Peyer's patch (tissue), 4 donors: ENCODE measurements around the gene ABHD6. TPM values are rescaled to one million over a fixed set of nuclear protein-coding genes. Genes with fewer than 3 reads are reported as not detected.
A peak's percentile ranks its signal among the peaks of the same experiment; 100 is the strongest.

Experiments used
- DNase-seq, 3 donors: peaks; one replicate each; pipeline ENCODE4 v3.0.0-alpha.2; 2017 to 2019
- H3K27ac ChIP-seq, 4 donors: fragments of 200-600 bp; sonication (generic); one replicate each; pipeline ENCODE4 v1.5.1; 2016 to 2019
- H3K27me3 ChIP-seq, 2 donors: fragments of 200-600 bp; sonication (generic); one replicate each; pipeline ENCODE4 v1.5.1; 2019
- H3K36me3 ChIP-seq, 3 donors: fragments of 200-600 bp; sonication (generic); one replicate each; pipeline ENCODE4 v1.5.1; 2016 to 2019
- H3K4me1 ChIP-seq, 4 donors: fragments of 200-600 bp; sonication (generic); one replicate each; pipeline ENCODE4 v1.5.1; 2016 to 2019
- H3K4me3 ChIP-seq, 4 donors: fragments of 200-600 bp; sonication (generic); 1 replicate in 3 of 4; 2 replicates in 1 of 4; pipeline ENCODE4 v1.5.1; 2016 to 2019; ENCODE audit warnings: mild to moderate bottlenecking in 1 of 4
- H3K9me3 ChIP-seq, 4 donors: fragments of 200-600 bp; sonication (generic); one replicate each; pipeline ENCODE4 v1.5.1; 2016 to 2019; ENCODE audit warnings: mild to moderate bottlenecking in 1 of 4
- POLR2A ChIP-seq, 2 donors: fragments of 450-650 bp; IDR thresholded peaks; one replicate each; pipeline ENCODE4 v1.5.1; 2017; ENCODE audit warnings: antibody characterized with exemption in 2 of 2, mild to moderate bottlenecking in 2 of 2, moderate library complexity in 2 of 2
- total RNA-seq, 4 donors: library from RNA; depleted of rRNA; stranded (reverse); fragments of >200 nt; gene quantifications; one replicate each; pipeline ENCODE4 v1.1.0, GENCODE V29; 2016
- TF ChIP-seq, protein P1 (sequence below), 6 experiments: fragments of 450-650 bp in 4 of 6; fragments of 200-600 bp in 2 of 6; sonication (generic) in 1 of 6; IDR thresholded peaks; one replicate each; pipeline ENCODE4 v1.5.1; 2017 to 2019; ENCODE audit warnings: antibody characterized with exemption in 6 of 6, mild to moderate bottlenecking in 3 of 6, moderate library complexity in 1 of 6

ABHD6 gene
- total RNA-seq, 4 donors from 2014 or later = 9.1 to 97.6 (median 55.7) TPM

DNA sequence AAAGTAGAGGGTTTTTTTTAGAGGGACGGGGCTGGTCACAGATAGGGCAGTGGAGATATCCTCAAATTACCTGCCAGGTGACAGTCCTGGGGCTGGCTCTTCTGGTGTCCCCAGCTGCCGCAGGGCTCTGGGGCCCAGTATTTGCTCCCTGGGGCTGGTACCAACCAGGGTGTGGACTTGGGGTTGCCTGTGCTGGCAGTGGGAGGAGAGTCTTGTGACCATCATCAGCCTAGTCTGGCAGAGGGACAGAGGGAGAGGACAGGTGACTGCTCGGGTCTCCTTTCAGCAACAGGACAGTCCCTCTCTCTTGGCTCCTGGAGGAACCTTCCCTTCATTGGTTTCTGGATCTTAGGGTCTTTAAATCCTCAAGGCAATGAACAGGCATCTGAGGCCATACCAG lies 60.6 kb downstream of the ABHD6 start:
- DNase-seq = no peak
- no peak overlapping the region for H3K27ac ChIP-seq
- H3K4me1 ChIP-seq = no peaks in the 10 kb centered on the region
- peaks cover 0 to 5% (median 0%) of the 10 kb centered on the region in 4 donors for H3K9me3 ChIP-seq
- TF ChIP-seq POLR2A (IDR thresholded peaks at IDR 0.05) = no peak
- TF ChIP-seq, protein P1, sequence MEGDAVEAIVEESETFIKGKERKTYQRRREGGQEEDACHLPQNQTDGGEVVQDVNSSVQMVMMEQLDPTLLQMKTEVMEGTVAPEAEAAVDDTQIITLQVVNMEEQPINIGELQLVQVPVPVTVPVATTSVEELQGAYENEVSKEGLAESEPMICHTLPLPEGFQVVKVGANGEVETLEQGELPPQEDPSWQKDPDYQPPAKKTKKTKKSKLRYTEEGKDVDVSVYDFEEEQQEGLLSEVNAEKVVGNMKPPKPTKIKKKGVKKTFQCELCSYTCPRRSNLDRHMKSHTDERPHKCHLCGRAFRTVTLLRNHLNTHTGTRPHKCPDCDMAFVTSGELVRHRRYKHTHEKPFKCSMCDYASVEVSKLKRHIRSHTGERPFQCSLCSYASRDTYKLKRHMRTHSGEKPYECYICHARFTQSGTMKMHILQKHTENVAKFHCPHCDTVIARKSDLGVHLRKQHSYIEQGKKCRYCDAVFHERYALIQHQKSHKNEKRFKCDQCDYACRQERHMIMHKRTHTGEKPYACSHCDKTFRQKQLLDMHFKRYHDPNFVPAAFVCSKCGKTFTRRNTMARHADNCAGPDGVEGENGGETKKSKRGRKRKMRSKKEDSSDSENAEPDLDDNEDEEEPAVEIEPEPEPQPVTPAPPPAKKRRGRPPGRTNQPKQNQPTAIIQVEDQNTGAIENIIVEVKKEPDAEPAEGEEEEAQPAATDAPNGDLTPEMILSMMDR (IDR thresholded peaks at IDR 0.05) = no peak
- H3K27me3 ChIP-seq = no peaks in the 10 kb centered on the region
- no peaks in the 10 kb centered on the region for H3K36me3 ChIP-seq
- no peak overlapping the region for H3K4me3 ChIP-seq

DNA sequence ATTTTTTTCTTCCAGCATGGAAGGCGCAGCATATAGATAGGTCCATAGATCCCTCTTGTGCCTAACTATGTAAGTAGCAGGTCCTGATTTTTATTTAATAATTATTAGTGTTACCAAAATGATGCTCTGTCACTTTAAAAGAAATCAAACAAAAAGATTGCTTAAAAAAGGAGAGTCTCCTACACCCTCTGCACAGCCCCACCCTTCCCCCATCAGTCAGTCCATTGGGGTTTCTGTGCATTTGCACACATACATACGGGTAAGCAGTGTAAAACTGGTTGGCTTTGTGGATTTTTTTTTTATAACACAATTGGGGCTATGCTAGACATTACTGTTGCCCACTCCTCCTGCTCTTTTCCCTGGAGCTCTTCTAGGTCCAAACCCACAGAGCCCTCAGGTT lies 61.5 kb downstream of the ABHD6 start:
- Histone ChIP-seq H3K36me3 (no peaks in the 10 kb centered on the region), H3K9me3 (peaks cover 0 to 5% (median 0%) of the 10 kb centered on the region in 4 donors), H3K27ac (no peak overlapping the region), H3K4me3 (no peak overlapping the region), H3K4me1 (no peaks in the 10 kb centered on the region), H3K27me3 (no peaks in the 10 kb centered on the region)
- no peak for TF ChIP-seq POLR2A (IDR thresholded peaks at IDR 0.05)
- TF ChIP-seq, protein P1 (IDR thresholded peaks at IDR 0.05) = no peak
- DNase-seq = no peak

DNA sequence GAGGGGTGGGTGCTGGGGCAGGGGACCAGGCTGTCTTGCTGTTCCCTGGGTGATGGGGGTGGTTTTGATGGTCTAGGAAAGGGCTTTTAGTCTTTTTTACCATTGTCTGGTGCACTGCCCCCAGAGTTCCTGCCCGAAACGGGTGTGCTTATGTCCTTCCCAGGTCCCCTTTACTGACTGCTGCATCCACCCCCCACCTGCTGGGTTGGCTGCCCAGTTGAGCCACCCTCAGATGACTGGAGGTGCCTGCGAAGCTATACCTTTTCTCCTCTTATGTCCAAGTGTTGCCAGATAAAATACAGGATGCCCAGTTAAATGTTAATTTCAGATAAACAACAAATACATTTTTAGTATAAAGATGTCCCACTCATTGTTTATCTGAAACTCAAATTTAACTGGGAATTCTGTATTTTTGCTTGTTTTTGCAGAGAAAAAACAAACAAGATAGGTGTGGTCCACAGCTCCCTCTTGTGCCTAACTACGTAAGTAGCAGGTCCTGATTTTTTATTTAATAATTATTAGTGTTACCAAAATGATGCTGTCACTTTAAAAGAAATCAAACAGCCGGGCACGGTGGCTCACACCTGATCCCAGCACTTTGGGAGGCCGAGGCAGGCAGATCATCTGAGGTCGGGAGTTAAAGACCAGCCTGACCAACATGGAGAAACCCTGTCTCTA lies 62.4 kb downstream of the ABHD6 start:
- TF ChIP-seq, protein P1 (IDR thresholded peaks at IDR 0.05) = peak in 5 of 6 experiments; percentile 25 to 70 (median 59)
- no peak for TF ChIP-seq POLR2A (IDR thresholded peaks at IDR 0.05)
- H3K4me1 ChIP-seq = no peaks in the 10 kb centered on the region
- H3K27me3 ChIP-seq = no peaks in the 10 kb centered on the region
- DNase-seq = no peak
- no peak overlapping the region for H3K4me3 ChIP-seq
- H3K9me3 ChIP-seq = peaks cover 0 to 4% (median 0%) of the 10 kb centered on the region in 4 donors
- no peaks in the 10 kb centered on the region for H3K36me3 ChIP-seq
- no peak overlapping the region for H3K27ac ChIP-seq

DNA sequence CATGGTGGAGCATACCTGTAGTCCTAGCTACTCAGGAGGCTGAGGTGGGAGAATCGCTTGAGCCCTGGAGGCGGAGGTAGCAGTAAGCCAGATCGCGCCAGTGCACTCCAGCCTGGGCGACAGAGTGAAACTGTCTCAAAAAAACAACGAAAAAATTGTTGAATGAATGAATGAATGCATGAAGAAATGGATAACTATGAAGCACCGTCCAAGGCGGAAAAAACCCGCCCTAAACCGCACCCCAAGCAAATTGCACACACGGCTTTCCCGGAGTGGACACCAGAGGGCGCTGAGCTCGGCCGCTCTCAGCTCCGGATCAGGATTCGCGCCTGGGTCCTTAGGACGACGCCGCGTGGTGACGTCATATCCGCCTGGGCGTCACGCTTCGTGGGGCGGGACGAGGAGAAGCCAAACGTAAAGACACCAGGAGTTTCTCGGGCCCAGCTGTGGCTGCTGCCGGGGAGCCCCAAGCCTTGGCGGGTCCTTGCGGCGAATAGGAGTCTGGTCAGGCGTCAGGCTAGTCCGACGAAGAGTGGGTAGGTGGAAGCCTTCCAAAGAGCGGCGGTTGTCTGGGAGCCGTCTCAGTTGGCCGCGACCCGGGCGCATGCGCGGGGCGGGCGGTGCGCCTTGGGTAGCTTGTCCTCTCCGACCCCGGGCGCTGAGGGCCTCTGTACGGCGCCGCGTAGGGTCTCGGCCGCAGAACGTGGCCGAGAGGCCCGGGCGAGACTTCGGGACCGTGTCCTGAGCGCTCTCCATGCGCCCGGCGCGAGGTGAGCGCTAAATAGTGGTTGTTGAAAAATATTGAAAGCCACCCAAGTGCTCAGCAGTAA lies 68.5 kb downstream of the ABHD6 start, which contains the start of the genes HTD2 and RPP14:
HTD2 (plus strand) TSS at position 639 of the 830 bp plus-strand sequence. CDS start 11,094 bp downstream, outside the sequence.
RPP14 (plus strand) TSS at position 364 of the 830 bp plus-strand sequence. CDS start 4,085 bp downstream, outside the sequence.
- Histone ChIP-seq H3K36me3 (peaks cover 0 to 18% (median 0%) of the 10 kb centered on the region in 3 donors), H3K27me3 (no peaks in the 10 kb centered on the region), H3K4me1 (peaks cover 0 to 26% (median 4%) of the 10 kb centered on the region in 4 donors), H3K9me3 (no peaks in the 10 kb centered on the region), H3K27ac (peak within 1 kb of the TSS; percentile 84 to 98 (median 96)), H3K4me3 (peak within 1 kb of the TSS; percentile 61 to 99 (median 72))
- TF ChIP-seq, protein P1 (IDR thresholded peaks at IDR 0.05) = peak; percentile 96 to 99 (median 98)
- TF ChIP-seq POLR2A (IDR thresholded peaks at IDR 0.05) = peak; percentile 48 to 76
- DNase-seq = peak; percentile 95 to 100 (median 99)

DNA sequence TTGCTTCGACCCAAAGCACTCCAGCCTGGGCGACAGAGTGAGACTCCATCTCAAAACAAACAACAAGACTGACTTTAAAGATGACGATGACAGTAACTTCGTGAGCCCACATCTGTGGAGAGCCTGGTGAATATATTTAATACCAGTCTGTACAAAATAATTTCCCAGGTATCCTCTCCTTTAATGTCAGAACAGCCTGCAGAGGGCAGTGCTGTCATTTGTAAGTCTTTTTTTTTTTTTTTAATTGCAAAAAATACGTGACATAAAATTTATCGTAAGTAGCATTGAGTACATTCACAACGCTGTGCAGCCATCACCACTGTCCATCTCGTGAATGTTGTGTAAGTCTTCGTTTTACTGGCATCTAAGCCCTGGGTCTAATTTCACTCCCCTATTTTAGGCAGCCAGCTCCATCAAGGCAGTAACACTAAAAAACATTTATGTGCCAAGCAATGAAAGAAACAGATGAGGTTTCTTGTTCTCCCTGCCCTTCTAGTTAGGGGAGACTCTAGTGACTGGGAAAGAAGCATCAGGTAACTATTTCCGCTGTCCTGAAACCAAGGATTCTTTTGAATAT lies 70.1 kb downstream of the ABHD6 start:
- peak in 2 of 3 donors; percentile 72 to 75 for DNase-seq
- TF ChIP-seq, protein P1 (IDR thresholded peaks at IDR 0.05) = peak in 5 of 6 experiments; percentile 39 to 59 (median 53)
- no peak for TF ChIP-seq POLR2A (IDR thresholded peaks at IDR 0.05)
- H3K27ac ChIP-seq = peak overlapping the region; percentile 84 to 98 (median 96)
- no peaks in the 10 kb centered on the region for H3K27me3 ChIP-seq
- H3K4me1 ChIP-seq = peaks cover 0 to 26% (median 4%) of the 10 kb centered on the region in 4 donors
- peak overlapping the region; percentile 61 to 99 (median 72) for H3K4me3 ChIP-seq
- H3K9me3 ChIP-seq = no peaks in the 10 kb centered on the region
- H3K36me3 ChIP-seq = peaks cover 0 to 34% (median 0%) of the 10 kb centered on the region in 3 donors
